HepG2 (cell line): ENCODE measurements around the gene CHRD. TPM values are rescaled to one million over a fixed set of nuclear protein-coding genes. Genes with fewer than 3 reads are reported as not detected.
A peak's percentile ranks its signal among the peaks of the same experiment; 100 is the strongest.

ENCODE experiments used
- ATAC-seq: fragments of 200-7000 bp; cut with Tn5 transposase; 3 replicates; pipeline ENCODE4 v1.9.1; 2020; ENCODE audit warnings: mild to moderate bottlenecking, moderate library complexity
- BruUV-seq: library from RNA; stranded (reverse); fragments of 400-500 nt; replicated peaks from 2 replicates; lab custom pipeline; 2021; lab: Mats Ljungman, UMichigan
- CTCF ChIA-PET: fragments of 300-600 bp; formaldehyde crosslinking; extraction: SDS; loops from one replicate; lab custom pipeline; 2021; ENCODE audit warnings: low total read pairs, inconsistent platforms, low intra/inter-chr PET ratio; lab: Yijun Ruan, JAX
- POLR2A ChIA-PET: fragments of 350-600 bp; sonication (Branson Sonifier 250); formaldehyde crosslinking; loops from one replicate; lab custom pipeline; 2020; ENCODE audit warnings: antibody characterized with exemption, inconsistent platforms; lab: Yijun Ruan, JAX
- DNase-seq: peaks from one replicate; pipeline ENCODE4 v3.0.0-alpha.2; 2015; ENCODE audit warnings: low spot score
- FAIRE-seq: peaks from 3 replicates; lab custom pipeline; 2011; peaks lifted over from hg19 to GRCh38; lab: Jason Lieb, UNC
- H2AFZ ChIP-seq: one replicate; pipeline ENCODE4 v1.6.1; 2011; ENCODE audit warnings: low read length, inconsistent platforms
- H3K27ac ChIP-seq: fragments of 300-600 bp; 3 replicates; pipeline ENCODE4 v1.8.0; 2011; ENCODE audit warnings: mixed run types, mild to moderate bottlenecking, mixed read lengths, low read length, inconsistent platforms; ENCODE audit not compliant: insufficient read depth; ENCODE audit errors: extremely low read length
- H3K27me3 ChIP-seq, 2 experiments: fragments of 200-600 bp in 1 of 2; 2 replicates in 1 of 2; 3 replicates in 1 of 2; pipeline versions ENCODE4 v1.6.0 to v1.8.0; 2011; ENCODE audit warnings: low read length in 2 of 2, mild to moderate bottlenecking in 2 of 2, moderate library complexity in 2 of 2, inconsistent platforms in 1 of 2; ENCODE audit not compliant: insufficient read depth in 2 of 2, control insufficient read depth in 1 of 2
- H3K36me3 ChIP-seq, 2 experiments: fragments of 200-600 bp in 1 of 2; replicated peaks in 1 of 2; 2 replicates in 1 of 2; 3 replicates in 1 of 2; pipeline versions ENCODE4 v1.5.1 to v1.8.0; 2011; ENCODE audit warnings: low read length in 2 of 2, inconsistent platforms in 1 of 2; ENCODE audit not compliant: insufficient read depth in 2 of 2, control insufficient read depth in 1 of 2
- H3K4me1 ChIP-seq: 2 replicates; pipeline ENCODE4 v1.5.1; 2012; ENCODE audit warnings: low read length, inconsistent platforms; ENCODE audit not compliant: insufficient read depth
- H3K4me2 ChIP-seq: 2 replicates; pipeline ENCODE4 v1.6.0; 2011; ENCODE audit warnings: low read depth, low read length, inconsistent platforms
- H3K4me3 ChIP-seq, 3 experiments: fragments of 200-600 bp in 1 of 3; sonication (generic), shearing (Covaris generic) in 1 of 3; replicated peaks in 1 of 3; 2 replicates each; pipeline ENCODE4 v1.5.1; 2011 to 2016; ENCODE audit warnings: low read length in 3 of 3, inconsistent platforms in 2 of 3, low read depth in 2 of 3, mild to moderate bottlenecking in 2 of 3, control low read depth in 1 of 3, mixed read lengths in 1 of 3; ENCODE audit not compliant: insufficient read depth in 1 of 3
- H3K79me2 ChIP-seq: one replicate; pipeline ENCODE4 v1.6.1; 2011; ENCODE audit warnings: low read length, inconsistent platforms; ENCODE audit not compliant: insufficient read depth
- H3K9ac ChIP-seq: 2 replicates; pipeline ENCODE4 v1.6.0; 2011; ENCODE audit warnings: mild to moderate bottlenecking, low read depth, low read length, inconsistent platforms; ENCODE audit not compliant: insufficient read depth
- H3K9me3 ChIP-seq: 2 replicates; pipeline ENCODE4 v1.5.1; 2012; ENCODE audit warnings: mild to moderate bottlenecking, low read length
- H4K20me1 ChIP-seq: 2 replicates; pipeline ENCODE4 v1.6.0; 2011; ENCODE audit warnings: inconsistent platforms, mild to moderate bottlenecking, low read length, moderate library complexity; ENCODE audit not compliant: insufficient read depth
- BORCS8-MEF2B ChIP-seq: sonication (generic); formaldehyde crosslinking; IDR thresholded peaks from 2 replicates; pipeline ENCODE4 v1.8.0; 2022; ENCODE audit warnings: mild to moderate bottlenecking, missing genetic modification reagents
- EHMT2 ChIP-seq: fragments of 200-600 bp; sonication (generic); IDR thresholded peaks from 2 replicates; pipeline ENCODE4 v1.7.0; 2017; ENCODE audit warnings: antibody characterized with exemption, low read depth, low read length, borderline replicate concordance
- GPN1 ChIP-seq: sonication (generic); formaldehyde crosslinking; IDR thresholded peaks from 2 replicates; pipeline ENCODE4 v1.5.1; 2020; ENCODE audit warnings: missing genetic modification reagents, borderline replicate concordance
- KDM4B ChIP-seq: sonication (generic); formaldehyde crosslinking; IDR thresholded peaks from 2 replicates; pipeline ENCODE4 v1.4.0; 2020; ENCODE audit warnings: missing genetic modification reagents
- NFKBIZ ChIP-seq: IDR thresholded peaks from 2 replicates; pipeline ENCODE4 v1.6.1; 2018; ENCODE audit warnings: missing genetic modification reagents, missing compliant biosample characterization
- NFRKB ChIP-seq: fragments of 450-650 bp; IDR thresholded peaks from 2 replicates; pipeline ENCODE4 v1.6.1; 2017
- SAP130 ChIP-seq: IDR thresholded peaks from 2 replicates; pipeline ENCODE4 v1.6.1; 2016; ENCODE audit warnings: low read depth
- SMC3 ChIP-seq: IDR thresholded peaks from 2 replicates; pipeline ENCODE4 v1.6.1; 2011; ENCODE audit warnings: low read length, improper control_type of control experiment
- SNRNP70 ChIP-seq: fragments of 200-400 bp; formaldehyde crosslinking; IDR thresholded peaks from 2 replicates; pipeline ENCODE4 v1.6.1; 2017; ENCODE audit warnings: mild to moderate bottlenecking, low read depth, low read length, moderate library complexity
- TEAD3 ChIP-seq: optimal IDR thresholded peaks from 2 replicates; pipeline ENCODE3; 2016; ENCODE audit warnings: borderline replicate concordance
- XRCC5 ChIP-seq: fragments of 200-400 bp; formaldehyde crosslinking; optimal IDR thresholded peaks from 2 replicates; pipeline ENCODE3; 2017; ENCODE audit warnings: mild to moderate bottlenecking, low read length
- ZEB1 ChIP-seq: IDR thresholded peaks from 2 replicates; pipeline ENCODE4 v1.6.1; 2012; ENCODE audit warnings: mild to moderate bottlenecking, low read depth, inconsistent platforms; ENCODE audit not compliant: insufficient replicate concordance
- ZNF124 ChIP-seq: sonication (generic); formaldehyde crosslinking; IDR thresholded peaks from 2 replicates; pipeline ENCODE4 v1.4.0; 2020; ENCODE audit warnings: missing genetic modification reagents
- ZNF569 ChIP-seq: sonication (generic); formaldehyde crosslinking; IDR thresholded peaks from 2 replicates; pipeline ENCODE4 v1.5.0; 2020; ENCODE audit warnings: mild to moderate bottlenecking, missing genetic modification reagents, moderate library complexity, borderline replicate concordance
- WGBS: methylation state at CpG from one replicate; pipeline ENCODE4 v1.1.6; 2017; ENCODE audit warnings: low lambda C conversion rate; 5-methylcytosine and 5-hydroxymethylcytosine counted together
- in situ Hi-C: cut with HindIII; loops from 2 replicates; pipeline ENCODE4 v1.10.0; 2017; ENCODE audit warnings: low pct_unique_long_range_greater_than_20kb; ENCODE audit not compliant: extremely low pct_ligation_motif_present
- intact Hi-C: fragments of 100-400 bp; cut with micrococcal nuclease; formaldehyde crosslinking; loops from one replicate; pipeline ENCODE4 v1.10.0; 2022; ENCODE audit not compliant: unreplicated experiment
- polyA plus RNA-seq, 8 experiments: library from polyadenylated mRNA; depleted of rRNA in 3 of 8; stranded (reverse) in 7 of 8; unstranded in 1 of 8; fragments of >200 nt; fragmentation: Illumina TruSeq in 4 of 8; extraction: Trizol in 4 of 8; gene quantifications; 2 replicates each; pipeline versions ENCODE4 v1.2.1 to v1.2.3, GENCODE V29; 2011 to 2016; ENCODE audit warnings: low read depth in 4 of 8, missing spikeins in 1 of 8, mixed read lengths in 1 of 8; ENCODE audit not compliant: insufficient read depth in 1 of 8
- total RNA-seq, 5 experiments: library from RNA; depleted of rRNA; stranded (reverse); fragments of >200 nt; fragmentation: Illumina TruSeq; extraction: Trizol; gene quantifications; 2 replicates each; pipeline ENCODE4 v1.2.3, GENCODE V29; 2016; ENCODE audit warnings: low read depth in 1 of 5
- TF ChIP-seq, protein P1 (sequence below): IDR thresholded peaks from 2 replicates; pipeline ENCODE4 v1.6.1; 2016; ENCODE audit warnings: control low read depth
- TF ChIP-seq, protein P2 (sequence below): conservative IDR thresholded peaks from 2 replicates; pipeline ENCODE4 v1.6.1; 2018; ENCODE audit warnings: missing genetic modification reagents
- TF ChIP-seq, protein P3 (sequence below): sonication (generic); formaldehyde crosslinking; IDR thresholded peaks from 2 replicates; pipeline ENCODE4 v1.5.1; 2020; ENCODE audit warnings: missing genetic modification reagents, mild to moderate bottlenecking, borderline replicate concordance
- TF ChIP-seq, protein P4 (sequence below), 2 experiments: sonication (generic) in 1 of 2; formaldehyde crosslinking in 1 of 2; IDR thresholded peaks; 2 replicates each; pipeline versions ENCODE4 v1.4.0 to v1.6.1; 2018 to 2020; ENCODE audit warnings: missing genetic modification reagents in 2 of 2, borderline replicate concordance in 1 of 2, low read depth in 1 of 2, mild to moderate bottlenecking in 1 of 2, missing biosample characterization in 1 of 2

Gene CHRD
- total and polyA plus RNA-seq, 2 of the 13 experiments (the other 11 are each of a cell fraction or from before 2014, with no cell fraction given) = 22.2 to 35.2 TPM

DNA sequence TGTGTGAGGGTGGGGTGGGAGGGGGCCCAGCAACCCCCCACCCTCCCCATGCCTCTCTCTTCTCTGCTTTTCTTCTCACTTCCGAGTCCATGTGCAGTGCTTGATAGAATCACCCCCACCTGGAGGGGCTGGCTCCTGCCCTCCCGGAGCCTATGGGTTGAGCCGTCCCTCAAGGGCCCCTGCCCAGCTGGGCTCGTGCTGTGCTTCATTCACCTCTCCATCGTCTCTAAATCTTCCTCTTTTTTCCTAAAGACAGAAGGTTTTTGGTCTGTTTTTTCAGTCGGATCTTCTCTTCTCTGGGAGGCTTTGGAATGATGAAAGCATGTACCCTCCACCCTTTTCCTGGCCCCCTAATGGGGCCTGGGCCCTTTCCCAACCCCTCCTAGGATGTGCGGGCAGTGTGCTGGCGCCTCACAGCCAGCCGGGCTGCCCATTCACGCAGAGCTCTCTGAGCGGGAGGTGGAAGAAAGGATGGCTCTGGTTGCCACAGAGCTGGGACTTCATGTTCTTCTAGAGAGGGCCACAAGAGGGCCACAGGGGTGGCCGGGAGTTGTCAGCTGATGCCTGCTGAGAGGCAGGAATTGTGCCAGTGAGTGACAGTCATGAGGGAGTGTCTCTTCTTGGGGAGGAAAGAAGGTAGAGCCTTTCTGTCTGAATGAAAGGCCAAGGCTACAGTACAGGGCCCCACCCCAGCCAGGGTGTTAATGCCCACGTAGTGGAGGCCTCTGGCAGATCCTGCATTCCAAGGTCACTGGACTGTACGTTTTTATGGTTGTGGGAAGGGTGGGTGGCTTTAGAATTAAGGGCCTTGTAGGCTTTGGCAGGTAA is 34.3 kb upstream of the CHRD start:
- ChIA-PET POLR2A (interaction anchor here (0.8 to 2.2 kb wide), 9 partner anchors 8 to 168 kb away, joined by 3 to 6 read pairs (median 4); partner anchors contain the start of genes FAM131A and POLR2H), CTCF (interaction anchor here (0.6 to 1.4 kb wide), 3 partner anchors 10 to 195 kb away, joined by 3 to 6 read pairs (median 4); no protein-coding TSS in a partner anchor)
- Histone ChIP-seq H3K9ac (no peak overlapping the region), H3K4me2 (no peak overlapping the region), H3K79me2 (no peaks in the 10 kb centered on the region), H4K20me1 (no peaks in the 10 kb centered on the region), H3K4me1 (peaks cover 11% of the 10 kb centered on the region), H3K27me3 (no peaks in the 10 kb centered on the region), H3K9me3 (no peaks in the 10 kb centered on the region), H3K27ac (no peak overlapping the region), H3K36me3 (peaks cover 4 to 16% of the 10 kb centered on the region in 2 experiments; a peak in 4 of 5 replicates), H2AFZ (no peak overlapping the region), H3K4me3 (no peak overlapping the region)
- FAIRE-seq (peak; percentile 81), ATAC-seq (peak; percentile 92), DNase-seq (peak; percentile 84)
- 44% methylated on average over 14 of the region's 14 CpGs for WGBS
- intact Hi-C loops = no loop called here
- no TSS peak for BruUV-seq
- in situ Hi-C loops = no loop called here
- TF ChIP-seq, protein P1, sequence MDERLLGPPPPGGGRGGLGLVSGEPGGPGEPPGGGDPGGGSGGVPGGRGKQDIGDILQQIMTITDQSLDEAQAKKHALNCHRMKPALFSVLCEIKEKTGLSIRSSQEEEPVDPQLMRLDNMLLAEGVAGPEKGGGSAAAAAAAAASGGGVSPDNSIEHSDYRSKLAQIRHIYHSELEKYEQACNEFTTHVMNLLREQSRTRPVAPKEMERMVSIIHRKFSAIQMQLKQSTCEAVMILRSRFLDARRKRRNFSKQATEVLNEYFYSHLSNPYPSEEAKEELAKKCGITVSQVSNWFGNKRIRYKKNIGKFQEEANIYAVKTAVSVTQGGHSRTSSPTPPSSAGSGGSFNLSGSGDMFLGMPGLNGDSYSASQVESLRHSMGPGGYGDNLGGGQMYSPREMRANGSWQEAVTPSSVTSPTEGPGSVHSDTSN (CRISPR knock-in tag) = peak; percentile 59; the same call in 1 of the 2 replicates
- no peak for TF ChIP-seq NFKBIZ (CRISPR knock-in tag)
- no peak for TF ChIP-seq EHMT2
- TF ChIP-seq, protein P2, sequence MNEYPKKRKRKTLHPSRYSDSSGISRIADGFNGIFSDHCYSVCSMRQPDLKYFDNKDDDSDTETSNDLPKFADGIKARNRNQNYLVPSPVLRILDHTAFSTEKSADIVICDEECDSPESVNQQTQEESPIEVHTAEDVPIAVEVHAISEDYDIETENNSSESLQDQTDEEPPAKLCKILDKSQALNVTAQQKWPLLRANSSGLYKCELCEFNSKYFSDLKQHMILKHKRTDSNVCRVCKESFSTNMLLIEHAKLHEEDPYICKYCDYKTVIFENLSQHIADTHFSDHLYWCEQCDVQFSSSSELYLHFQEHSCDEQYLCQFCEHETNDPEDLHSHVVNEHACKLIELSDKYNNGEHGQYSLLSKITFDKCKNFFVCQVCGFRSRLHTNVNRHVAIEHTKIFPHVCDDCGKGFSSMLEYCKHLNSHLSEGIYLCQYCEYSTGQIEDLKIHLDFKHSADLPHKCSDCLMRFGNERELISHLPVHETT (CRISPR knock-in tag) = no peak
- no peak for TF ChIP-seq ZNF569 (CRISPR knock-in tag)
- TF ChIP-seq, protein P3, sequence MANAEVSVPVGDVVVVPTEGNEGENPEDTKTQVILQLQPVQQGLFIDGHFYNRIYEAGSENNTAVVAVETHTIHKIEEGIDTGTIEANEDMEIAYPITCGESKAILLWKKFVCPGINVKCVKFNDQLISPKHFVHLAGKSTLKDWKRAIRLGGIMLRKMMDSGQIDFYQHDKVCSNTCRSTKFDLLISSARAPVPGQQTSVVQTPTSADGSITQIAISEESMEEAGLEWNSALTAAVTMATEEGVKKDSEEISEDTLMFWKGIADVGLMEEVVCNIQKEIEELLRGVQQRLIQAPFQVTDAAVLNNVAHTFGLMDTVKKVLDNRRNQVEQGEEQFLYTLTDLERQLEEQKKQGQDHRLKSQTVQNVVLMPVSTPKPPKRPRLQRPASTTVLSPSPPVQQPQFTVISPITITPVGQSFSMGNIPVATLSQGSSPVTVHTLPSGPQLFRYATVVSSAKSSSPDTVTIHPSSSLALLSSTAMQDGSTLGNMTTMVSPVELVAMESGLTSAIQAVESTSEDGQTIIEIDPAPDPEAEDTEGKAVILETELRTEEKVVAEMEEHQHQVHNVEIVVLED (CRISPR knock-in tag) = no peak
- TF ChIP-seq XRCC5 = peak; percentile 77
- TF ChIP-seq SNRNP70 = no peak
- no peak for TF ChIP-seq KDM4B (CRISPR knock-in tag)
- TF ChIP-seq ZEB1 = no peak
- TF ChIP-seq SMC3 = peak; percentile 55
- TF ChIP-seq GPN1 (CRISPR knock-in tag) = no peak
- TF ChIP-seq BORCS8-MEF2B (CRISPR knock-in tag) = peak; percentile 48; the same call in 1 of the 2 replicates
- TF ChIP-seq TEAD3 (CRISPR knock-in tag) = peak; percentile 33
- TF ChIP-seq SAP130 (CRISPR knock-in tag) = peak; percentile 76
- TF ChIP-seq, protein P4, sequence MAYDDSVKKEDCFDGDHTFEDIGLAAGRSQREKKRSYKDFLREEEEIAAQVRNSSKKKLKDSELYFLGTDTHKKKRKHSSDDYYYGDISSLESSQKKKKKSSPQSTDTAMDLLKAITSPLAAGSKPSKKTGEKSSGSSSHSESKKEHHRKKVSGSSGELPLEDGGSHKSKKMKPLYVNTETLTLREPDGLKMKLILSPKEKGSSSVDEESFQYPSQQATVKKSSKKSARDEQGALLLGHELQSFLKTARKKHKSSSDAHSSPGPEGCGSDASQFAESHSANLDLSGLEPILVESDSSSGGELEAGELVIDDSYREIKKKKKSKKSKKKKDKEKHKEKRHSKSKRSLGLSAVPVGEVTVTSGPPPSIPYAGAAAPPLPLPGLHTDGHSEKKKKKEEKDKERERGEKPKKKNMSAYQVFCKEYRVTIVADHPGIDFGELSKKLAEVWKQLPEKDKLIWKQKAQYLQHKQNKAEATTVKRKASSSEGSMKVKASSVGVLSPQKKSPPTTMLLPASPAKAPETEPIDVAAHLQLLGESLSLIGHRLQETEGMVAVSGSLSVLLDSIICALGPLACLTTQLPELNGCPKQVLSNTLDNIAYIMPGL (CRISPR knock-in tag; IDR thresholded peaks at IDR 0.05; ENCODE audit: borderline replicate concordance in 1 of 2, low read depth in 1 of 2) = peak in 1 of 2 experiments; percentile 29; a peak in 1 of 4 replicates
- TF ChIP-seq NFRKB = no peak
- no peak for TF ChIP-seq ZNF124 (CRISPR knock-in tag)
